Dermis blood vessel endothelial cell (primary cell): ENCODE measurements around the gene PHACTR1. TPM values are rescaled to one million over a fixed set of nuclear protein-coding genes. Genes with fewer than 3 reads are reported as not detected.

ENCODE experiments used
- DNase-seq: peaks from one replicate; pipeline ENCODE4 v3.0.0; 2010
- total RNA-seq: library from RNA; depleted of rRNA; stranded (reverse); fragments of >200 nt; gene quantifications from 2 replicates; pipeline ENCODE4 v1.2.3, GENCODE V29; 2014

PHACTR1 gene
- total RNA-seq, 1 donor from 2014 or later, result 2.4 TPM

DNA sequence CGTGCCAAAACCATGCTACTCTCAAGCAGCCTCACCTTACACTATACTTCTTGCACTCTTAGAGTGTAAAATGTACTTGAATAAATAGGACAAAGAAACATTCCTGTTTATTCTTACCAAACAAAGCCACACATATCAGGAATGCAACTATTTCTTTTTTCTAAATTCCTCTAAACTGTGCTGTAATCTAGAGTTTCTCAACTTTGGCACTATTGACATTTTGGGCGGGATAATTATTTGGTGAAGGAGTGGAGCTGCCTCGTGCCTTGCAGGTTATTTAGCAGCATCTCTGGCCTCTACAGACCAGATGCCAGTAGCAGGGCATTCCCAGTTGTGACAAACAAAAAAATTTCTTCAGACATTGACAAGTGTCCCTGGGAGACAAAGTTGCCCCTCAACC is 86.9 kb downstream of the PHACTR1 start:
- no peak for DNase-seq

DNA sequence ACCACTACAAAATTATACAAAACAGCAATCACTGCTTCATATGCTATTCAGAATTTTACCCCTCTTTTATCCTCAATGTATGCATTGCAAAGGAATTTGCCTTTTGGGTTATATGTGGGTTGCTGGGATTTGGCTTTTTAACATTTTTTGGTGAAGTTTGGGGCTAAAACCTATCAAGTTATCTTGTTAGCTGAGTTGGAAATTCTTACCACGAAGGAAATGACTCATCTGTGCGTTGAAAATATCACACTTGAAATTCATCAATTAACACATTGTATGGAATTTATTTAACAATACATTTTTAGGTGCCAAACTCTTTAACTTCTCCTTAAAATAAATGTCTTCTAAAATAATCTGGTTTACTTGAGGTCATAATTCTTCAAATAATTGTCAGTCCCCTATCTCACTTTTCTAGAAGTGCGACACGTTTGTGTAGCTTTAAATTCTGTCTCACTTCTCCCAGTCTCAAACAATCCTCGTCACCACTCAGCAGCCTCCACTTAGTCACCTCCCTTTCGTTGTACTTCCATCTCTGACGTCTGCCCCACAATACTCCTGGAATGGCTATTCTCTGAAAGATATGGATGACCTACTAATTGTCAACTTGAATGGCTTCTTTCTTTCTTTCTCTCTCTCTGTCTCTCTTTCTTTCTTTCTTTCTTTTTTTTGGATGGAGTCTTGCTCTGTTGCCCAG is 88.5 kb downstream of the PHACTR1 start:
- no peak for DNase-seq

DNA sequence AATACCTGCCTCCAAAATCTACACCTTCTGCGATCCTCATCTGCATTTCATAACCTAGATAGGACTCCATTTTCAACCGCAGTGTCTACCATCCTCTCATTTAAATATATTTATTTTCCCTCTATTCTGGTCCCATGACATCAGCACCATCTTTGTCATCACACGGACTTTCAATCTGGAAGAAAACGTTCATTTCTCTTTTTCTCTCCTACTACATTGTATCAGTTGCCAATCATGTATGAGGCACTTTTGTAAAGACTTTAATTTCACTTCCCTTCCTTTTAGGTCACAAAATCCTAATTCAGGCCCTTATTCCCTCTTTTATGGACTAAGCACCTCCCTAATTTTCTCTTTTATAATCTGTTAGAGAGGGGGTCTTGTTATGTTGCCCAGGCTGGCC is 89.6 kb downstream of the PHACTR1 start:
- DNase-seq, result no peak

DNA sequence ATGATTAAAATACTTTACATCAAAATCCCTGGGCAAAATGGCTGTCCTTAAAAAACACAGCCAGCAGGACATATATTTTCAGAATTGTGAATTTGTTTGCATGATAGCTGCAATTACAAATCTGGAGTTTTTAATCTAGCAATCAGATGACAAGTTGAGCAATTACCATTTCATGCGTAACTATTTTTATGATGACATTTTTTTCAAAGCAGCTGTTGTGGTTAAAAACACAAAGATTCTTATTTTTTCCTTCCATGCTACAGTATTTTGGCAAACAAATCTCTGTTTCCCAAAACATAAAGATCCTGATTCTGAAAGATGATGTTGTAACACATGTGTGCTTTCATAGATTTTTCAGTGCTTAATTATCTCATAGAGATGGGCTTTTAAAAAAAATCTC is 90.2 kb downstream of the PHACTR1 start:
- DNase-seq, result no peak

DNA sequence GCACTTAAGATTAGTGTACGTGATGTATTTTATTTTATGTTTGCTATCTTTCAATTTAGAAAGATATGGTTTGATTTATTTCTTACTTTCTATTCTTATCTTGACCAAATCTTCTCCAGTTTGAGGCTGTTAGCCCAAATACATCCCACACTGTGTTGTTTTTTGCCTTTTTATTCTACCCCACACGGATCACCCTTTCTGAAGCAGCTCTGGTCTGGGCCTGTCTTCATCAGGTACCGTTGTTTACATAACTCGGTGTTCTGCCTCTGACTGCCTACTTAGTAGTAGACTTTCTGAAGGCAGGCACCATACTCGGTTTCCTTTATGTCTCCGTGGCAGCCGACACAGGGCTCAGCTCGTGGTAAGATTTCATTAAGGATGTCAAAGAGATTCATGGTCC is 95.0 kb downstream of the PHACTR1 start:
- no peak for DNase-seq

DNA sequence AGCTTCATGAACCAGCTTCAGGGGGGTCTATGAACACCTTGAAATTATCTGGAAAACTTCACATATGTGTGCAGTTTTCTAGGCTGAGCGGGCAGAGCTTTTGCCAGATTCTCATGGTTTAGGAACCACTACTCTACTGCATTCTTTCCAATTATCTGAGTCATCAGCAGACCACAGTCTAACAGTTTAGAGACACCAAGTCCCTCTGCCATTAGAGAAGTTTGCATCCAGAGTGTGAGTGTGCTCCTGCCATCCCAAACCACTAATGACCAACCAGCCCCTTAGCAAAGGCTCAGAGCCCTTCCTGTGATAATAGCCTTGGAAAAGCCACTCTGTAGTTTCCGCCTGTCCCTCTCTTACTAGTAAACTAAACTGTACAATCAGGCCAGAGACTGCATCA is 96.8 kb downstream of the PHACTR1 start:
- no peak for DNase-seq

DNA sequence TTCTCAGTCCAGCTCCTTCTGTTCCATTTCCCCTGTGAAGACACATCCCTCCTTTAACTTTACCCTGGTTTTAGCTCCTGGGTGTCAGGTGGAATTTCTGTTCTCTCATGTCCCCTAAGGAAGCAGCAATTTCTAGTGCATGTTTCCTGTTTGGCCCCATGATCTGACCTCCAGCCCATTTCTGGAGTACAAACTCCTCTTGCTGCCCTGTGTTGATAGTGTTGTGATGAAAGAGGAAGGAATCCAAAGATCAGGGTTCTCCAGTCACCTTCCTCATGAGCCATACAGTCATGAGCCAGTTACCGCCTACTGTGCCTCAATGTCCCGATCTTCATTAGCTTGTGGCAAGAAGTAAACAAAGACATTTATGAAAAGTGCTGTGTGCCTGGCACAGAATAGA is 97.4 kb downstream of the PHACTR1 start:
- DNase-seq, result no peak

DNA sequence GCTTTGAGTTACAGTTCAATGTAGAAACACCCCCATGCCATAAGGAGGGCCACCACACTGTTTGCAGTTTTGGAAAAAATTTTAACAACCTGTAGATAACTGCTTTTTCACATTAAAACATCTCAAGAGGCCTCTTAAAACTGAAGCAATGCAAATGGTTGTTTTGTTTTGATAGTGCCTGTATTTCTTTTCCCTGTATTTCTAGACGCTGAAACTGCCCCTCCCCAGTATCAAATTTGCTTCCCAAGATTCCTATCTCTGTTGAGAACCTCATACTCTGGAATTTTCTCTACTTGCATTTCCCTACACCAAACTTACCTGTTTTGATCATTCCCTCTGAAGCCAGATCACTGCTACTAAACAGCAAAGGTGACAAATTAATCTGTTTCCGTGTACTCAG is 98.5 kb downstream of the PHACTR1 start:
- DNase-seq, result no peak

DNA sequence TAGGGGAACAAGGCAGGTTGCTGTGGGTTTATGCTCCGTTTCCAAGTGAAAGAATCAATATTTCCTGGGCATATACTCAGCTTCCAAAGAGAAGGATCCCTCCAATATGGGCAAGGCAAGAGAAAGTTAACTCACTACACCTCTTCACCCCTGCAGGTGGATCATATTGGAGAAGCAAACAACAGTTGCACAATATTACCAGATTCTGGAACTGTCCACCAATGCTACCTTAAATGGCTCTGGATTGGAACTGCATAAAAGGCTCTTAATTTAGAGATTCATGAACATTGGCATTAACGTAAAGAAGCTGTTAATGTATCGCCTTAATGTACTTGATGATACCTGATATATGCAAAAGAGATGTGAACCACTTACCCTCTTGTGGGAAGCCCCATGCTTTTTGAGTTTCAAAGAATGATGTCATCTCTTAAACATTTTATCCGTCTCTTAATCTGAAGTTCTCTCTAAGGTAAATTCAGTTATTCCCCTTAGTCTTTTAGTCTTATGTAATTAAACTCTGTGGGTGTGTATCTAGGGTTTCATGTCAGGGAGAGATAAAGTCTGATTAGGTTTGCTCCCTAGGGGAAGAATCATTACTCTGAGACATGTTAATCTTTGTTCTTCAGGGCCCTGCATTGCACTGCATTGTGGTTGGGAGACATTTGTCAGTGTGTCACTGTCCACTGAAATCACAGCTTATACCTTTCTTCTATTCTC is 99.5 kb downstream of the PHACTR1 start:
- DNase-seq, result no peak

DNA sequence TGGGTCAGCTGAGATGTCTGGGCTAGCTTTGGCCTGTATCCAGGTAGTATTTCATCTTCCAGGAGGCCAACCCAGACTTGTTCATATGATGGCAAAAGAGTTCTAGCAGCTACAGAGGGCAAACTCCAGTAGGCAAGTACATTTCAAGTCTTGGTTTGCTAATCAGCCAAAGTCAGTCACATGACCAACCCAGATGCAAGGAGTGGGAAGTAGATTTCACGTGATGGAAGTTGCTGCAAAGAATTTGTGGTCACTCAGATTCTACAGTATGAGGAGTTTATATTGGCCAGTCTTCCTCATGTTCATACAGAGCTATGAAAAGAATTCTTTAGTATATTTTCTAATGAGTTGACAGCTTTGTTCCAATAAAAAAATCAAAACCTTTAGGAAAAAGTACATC is 101.8 kb downstream of the PHACTR1 start:
- DNase-seq, result no peak

DNA sequence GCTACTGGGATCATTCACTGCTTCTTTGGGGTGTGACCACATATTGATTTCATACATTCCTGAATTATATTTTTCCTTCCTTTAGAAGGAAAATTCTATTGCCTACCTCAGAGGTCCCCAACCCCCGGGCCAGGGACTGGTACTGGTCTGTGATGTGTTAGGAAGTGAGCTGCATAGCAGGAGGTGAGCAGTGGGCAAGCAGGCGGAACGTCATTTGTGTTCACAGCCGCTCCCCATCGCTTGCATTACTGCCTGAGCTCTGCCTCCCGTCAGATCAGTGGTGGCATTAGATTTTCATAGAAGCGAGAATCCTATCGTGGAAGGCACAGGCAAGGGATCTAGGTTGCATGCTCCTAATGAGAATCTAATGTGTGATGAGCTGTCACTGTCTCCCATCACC is 107.3 kb downstream of the PHACTR1 start:
- DNase-seq, result no peak

DNA sequence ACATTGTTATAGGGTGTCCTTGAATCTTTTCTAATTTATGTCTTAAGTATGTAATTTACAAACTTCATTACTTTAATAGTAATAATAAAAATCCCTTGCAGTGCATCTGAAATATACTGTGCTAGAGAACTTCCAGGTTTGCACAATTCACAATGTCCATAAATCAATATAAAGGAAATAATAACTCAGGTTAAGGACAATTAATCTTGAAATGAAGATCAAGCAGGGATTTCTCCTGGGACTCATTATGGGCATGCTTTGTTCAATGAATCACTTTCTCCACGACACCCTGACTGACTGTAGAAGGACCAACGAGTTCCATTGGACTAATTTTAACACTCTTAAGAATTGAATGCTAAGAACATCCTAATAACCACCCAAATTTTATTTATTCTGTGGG is 110.0 kb downstream of the PHACTR1 start:
- no peak for DNase-seq

DNA sequence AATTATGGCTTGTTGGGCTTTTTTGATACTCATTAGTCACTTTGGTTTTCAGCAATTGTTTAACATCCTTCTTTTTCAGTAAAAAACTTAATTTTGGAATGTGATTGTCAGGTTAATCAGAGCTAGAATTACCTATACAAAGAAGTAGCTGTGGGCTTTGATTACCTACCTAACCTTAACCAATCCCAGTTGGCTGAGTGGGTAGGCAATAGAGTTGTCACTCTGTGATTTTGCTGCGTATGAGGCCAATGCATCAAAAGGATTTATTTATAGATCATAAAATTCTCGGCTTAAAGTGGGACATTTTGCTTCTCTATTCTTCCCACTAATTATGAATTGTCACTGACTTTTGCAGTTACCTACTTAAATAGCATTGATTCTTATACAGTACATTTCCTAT is 111.4 kb downstream of the PHACTR1 start:
- no peak for DNase-seq

DNA sequence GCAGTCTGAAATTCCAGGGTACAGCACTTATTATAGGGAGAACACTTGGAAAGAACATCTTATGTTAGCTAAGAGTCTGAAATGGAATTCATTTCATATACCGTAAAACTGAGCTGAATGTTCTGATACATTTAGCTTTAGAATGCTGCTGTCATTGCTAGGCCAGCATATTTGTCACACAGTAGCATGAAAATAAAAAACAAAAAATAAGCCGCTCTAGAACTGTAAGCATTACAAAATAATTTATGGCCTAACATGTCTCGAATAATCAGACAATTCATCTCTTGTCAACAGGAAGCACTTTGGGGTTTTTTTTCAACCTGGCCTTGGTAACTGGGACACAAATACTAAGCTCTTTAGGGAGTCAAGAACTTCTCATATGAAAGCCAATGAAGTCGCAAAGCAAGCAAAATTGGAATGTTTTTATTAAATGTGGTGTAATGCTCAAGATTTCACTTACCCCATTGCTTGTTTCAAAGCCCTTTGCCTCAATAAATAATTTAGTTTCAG is 115.7 kb downstream of the PHACTR1 start:
- DNase-seq, result no peak

DNA sequence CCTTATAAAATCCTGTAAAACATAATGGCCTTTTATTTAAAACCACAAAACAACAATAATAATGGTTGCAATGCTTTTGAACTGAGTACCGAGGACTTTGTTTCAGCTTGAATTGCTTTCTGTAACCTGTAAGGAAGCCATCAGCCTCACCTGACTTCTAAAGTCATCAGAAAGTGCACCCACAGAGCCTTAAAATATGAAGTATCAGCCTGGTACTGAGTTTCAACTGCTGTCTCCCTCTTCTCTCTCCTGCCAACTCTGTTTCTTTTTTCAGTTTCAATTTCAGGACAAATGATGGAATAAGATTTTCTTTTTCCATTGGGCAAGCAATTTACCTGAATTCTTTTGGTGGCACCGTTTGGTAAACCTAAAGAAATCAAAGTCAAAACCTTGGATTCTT is 119.4 kb downstream of the PHACTR1 start:
- DNase-seq, result no peak

DNA sequence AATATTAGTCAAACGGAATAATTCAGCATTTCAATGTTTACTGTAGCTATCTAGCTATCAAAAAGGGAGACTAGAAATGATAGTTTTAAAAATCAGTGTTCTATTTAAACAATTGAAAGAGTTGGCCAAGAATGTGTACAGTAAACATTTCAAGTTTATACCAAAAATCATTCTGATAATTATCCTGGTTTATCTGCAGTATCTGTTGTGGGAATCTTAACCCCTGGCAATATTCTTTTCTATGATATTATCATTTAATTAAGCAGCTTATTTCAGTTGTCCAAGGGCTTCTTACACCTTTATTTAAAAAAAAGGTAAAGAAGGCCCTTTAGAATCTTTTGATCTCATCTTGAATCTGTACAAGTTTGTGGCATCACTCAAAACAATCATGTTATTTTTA is 125.1 kb downstream of the PHACTR1 start:
- no peak for DNase-seq

DNA sequence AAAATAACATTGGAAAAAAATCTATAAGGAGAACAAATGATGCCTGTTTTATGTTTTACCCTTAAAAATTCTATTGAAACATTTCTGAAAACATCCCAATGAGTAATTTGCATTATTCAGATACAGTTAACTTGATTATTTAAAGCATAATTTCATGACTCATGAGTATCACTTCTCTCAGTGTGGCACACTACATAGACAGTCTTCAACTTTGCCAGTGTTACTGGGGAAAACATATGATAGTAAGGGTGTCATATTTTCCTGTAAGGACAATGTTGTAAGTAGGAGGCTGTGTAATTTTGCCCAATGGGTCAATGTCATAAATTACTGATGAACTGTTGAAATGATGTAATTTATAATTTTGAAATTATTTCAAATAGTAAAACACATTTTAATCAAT is 125.5 kb downstream of the PHACTR1 start:
- DNase-seq, result no peak

DNA sequence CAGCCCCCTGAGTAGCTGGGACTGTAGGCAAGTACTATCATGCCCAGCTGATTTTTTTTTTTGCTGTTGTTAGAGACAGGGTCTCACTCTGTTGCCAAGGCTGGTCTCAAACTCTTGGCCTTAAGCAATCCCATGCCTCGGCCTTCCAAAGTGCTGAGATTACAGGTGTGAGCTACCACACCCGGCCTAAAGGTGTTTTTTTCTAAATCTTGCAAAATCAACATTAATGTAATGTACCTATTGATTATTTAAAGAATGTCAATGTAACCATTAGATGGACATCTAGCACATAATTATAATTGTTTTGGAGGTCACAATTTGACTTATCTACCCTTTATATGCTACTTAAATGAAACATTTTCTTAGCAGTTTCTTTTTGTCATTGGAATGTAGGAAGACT is 126.1 kb downstream of the PHACTR1 start:
- DNase-seq, result no peak

DNA sequence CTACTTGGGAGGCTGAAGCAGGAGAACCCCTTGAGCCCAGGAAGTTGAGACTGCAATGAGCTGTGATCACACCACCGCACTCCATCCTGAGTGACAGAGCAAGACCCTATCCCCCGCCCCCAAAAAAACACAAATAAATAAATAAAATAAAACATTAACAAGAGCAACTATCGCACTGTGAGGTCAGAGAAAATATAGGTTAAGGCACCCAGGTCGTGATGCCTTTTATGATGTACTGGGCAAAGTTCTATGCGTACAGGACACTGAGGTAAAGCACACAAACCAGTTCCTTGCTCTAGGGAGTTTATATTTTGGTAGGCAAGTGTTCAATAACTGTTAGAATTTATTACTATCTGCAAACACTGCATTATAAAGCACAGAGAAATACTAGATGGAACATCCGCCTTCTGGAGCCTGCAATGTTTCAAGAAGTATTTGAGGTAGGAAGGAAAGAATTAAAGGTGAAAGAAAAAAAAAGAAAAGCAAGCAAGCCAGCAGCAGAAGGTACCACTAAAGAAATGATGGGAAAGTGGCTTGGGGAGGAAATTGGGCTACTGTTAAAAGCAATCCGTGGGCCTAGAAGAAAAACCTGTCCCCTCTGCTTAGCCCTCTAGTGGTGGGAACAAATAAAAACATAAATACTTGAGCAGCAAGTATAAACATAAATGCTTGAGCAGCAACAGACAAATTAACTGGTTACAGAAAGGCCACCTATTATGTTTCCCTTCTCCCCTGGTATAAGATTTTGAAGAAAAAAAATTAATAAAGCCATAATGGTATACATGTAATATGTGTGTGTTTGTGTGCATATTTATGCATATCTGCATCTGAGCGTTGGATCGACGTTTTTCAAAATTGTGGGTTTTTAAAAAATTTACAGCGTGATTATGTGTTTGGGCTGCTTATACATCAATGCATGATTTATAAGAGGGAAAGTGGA is 128.0 kb downstream of the PHACTR1 start:
- DNase-seq, result peak; percentile 53

DNA sequence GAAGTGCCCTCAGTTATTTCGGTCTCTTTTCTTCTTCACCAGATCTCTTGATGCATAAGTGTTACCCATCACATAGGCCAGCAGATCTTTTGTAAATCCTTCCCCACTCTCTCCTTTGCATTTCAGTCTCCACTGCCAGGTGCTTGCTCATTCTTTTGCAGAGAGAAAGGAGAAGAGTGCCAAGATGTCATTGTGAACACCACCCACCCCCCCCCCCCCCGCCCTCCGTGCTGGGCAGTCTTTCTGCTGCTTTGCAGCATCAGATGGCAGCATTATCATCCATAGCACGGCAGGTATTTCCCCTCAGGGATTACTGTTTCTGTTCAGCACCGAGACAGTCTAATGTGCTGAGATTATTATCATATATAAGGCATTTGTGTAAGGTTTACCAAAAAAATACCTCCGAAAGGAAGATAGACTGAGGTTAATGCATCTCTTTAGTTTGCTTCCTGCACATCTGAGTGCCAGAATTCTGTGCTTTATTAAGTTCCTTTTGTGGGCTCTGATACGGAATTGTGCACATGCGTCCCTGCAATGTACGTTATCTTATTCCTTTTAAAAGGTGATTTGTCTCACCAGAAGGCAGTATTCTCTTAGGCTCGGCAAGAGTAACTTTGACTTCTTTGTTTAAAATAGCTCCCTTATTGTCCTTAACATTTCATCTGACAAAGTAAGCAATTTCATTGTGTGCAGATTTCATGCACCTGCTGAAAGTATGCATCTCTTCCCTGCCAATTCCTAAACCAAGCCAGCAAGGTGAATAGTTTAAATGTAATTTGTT is 128.8 kb downstream of the PHACTR1 start:
- DNase-seq, result no peak

DNA sequence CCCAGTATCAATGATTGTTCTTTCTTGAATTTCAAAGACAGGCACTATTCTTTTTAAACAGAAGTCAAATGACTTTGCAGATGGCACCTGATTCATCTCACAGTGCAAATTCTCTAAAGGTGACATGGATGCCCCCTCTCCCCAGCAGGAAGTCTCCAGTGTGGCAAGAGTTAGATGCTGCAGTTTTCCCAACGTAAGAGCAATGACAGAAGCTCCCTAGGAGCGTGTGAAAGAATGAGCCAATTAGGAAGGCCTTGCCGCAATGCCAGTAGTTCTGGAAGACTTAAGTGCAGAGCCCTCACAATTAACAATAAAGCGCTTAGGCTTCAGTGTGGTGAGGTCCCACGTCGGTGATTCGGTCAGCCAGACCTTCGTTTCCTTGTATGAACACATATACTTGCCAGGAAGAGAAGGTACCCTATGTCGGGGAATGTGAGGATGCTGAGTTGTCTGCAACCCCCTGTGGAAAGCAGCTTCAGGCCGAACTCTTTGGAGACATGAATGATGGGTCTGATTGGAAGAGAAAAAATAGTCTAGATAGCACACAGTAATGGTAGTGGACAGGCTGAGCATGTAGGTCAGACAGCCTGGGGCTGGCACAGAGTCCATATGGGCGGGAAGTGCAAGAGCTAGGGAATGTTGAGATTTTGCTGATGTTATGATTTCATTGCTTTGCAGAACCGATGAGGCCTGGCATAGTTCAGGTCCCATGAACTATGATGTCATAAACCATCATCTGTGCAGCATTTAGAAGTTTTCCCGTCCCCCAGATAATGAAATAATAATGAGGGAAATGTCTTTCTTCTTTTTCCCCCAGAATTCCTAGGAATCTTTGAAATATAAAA is 132.6 kb downstream of the PHACTR1 start:
- no peak for DNase-seq

DNA sequence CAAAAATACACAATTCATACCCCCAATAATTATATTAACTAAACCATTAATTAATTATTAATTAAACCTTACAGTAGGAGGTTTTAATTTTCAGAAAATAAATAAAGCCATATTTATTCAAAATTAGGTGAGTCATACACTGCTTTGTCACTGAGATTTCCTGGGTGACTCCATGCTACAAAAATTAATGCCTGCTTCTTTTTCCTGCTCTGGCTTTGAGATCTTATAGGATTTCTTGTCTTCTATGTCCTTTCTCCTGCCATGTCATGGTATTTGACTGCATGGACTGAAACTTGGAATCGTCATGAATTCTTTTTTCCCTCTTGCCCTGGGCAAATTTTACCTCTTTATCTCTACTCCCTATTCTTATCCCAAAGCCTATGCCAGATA is 133.2 kb downstream of the PHACTR1 start:
- DNase-seq, result no peak
